HG03103 (cell line): ENCODE data around the gene NPEPL1.
"Not testable (repeated sequence)": the region's sequence is repeated elsewhere in the genome, so short reads cannot be mapped to it uniquely, and the experiment has no call there.

Source experiments
- ATAC-seq: cut with Tn5 transposase; IDR thresholded peaks from one replicate; pipeline ENCODE4 v1.9.1; 2021; ENCODE audit warnings: low read depth; ENCODE audit not compliant: unreplicated experiment

Gene NPEPL1

GRCh38 chr20:58723628-58723984 lies 31.0 kb downstream of the NPEPL1 start:
- no peak for ATAC-seq

GRCh38 chr20:58726156-58726555 lies 33.6 kb downstream of the NPEPL1 start:
- not testable (repeated sequence) for ATAC-seq

- no peak for ATAC-seq
Measured at GRCh38 chr20:58731192-58731591, 38.6 kb downstream of the NPEPL1 start.

- ATAC-seq, result no peak
Measured at GRCh38 chr20:58737198-58737597, 44.6 kb downstream of the NPEPL1 start.

- ATAC-seq, result no peak
Measured at GRCh38 chr20:58740356-58741308, 48.0 kb downstream of the NPEPL1 start.

- no peak for ATAC-seq
Measured at GRCh38 chr20:58741384-58741783, 48.8 kb downstream of the NPEPL1 start.

GRCh38 chr20:58742668-58743566 lies 50.3 kb downstream of the NPEPL1 start:
- ATAC-seq, result no peak

GRCh38 chr20:58743929-58744534 lies 51.4 kb downstream of the NPEPL1 start:
- ATAC-seq, result no peak

GRCh38 chr20:58744836-58745235 lies 52.2 kb downstream of the NPEPL1 start:
- ATAC-seq, result no peak

GRCh38 chr20:58745391-58745790 lies 52.8 kb downstream of the NPEPL1 start:
- no peak for ATAC-seq

- ATAC-seq, result no peak
Measured at GRCh38 chr20:58746620-58747019, 54.0 kb downstream of the NPEPL1 start.

GRCh38 chr20:58747211-58747610 lies 54.6 kb downstream of the NPEPL1 start:
- no peak for ATAC-seq

GRCh38 chr20:58748618-58749017 lies 56.0 kb downstream of the NPEPL1 start:
- ATAC-seq, result no peak

GRCh38 chr20:58749098-58749769 lies 56.6 kb downstream of the NPEPL1 start:
- ATAC-seq, result no peak

- ATAC-seq, result no peak
Measured at GRCh38 chr20:58749979-58750378, 57.4 kb downstream of the NPEPL1 start.

GRCh38 chr20:58750706-58751105 lies 58.1 kb downstream of the NPEPL1 start:
- not testable (repeated sequence) for ATAC-seq

GRCh38 chr20:58751979-58752378 lies 59.4 kb downstream of the NPEPL1 start:
- no peak for ATAC-seq

GRCh38 chr20:58752565-58752964 lies 60.0 kb downstream of the NPEPL1 start:
- no peak for ATAC-seq

GRCh38 chr20:58753267-58753921 lies 60.8 kb downstream of the NPEPL1 start:
- no peak for ATAC-seq
